Endothelial cell (in vitro differentiated cells): ENCODE data around the gene CCL1. TPM values are rescaled to one million over a fixed set of nuclear protein-coding genes. Genes with fewer than 3 reads are reported as not detected.

Experiments used
- DNase-seq: peaks from one replicate; pipeline ENCODE4 v3.0.0; 2021; ENCODE audit warnings: low spot score
- H3K27ac Mint-ChIP-seq: one replicate; pipeline ENCODE4 v1.8.0; 2021; ENCODE audit warnings: mixed read lengths, inconsistent platforms; ENCODE audit not compliant: unreplicated experiment
- H3K27me3 Mint-ChIP-seq: one replicate; pipeline ENCODE4 v1.8.0; 2021; ENCODE audit warnings: mild to moderate bottlenecking, moderate library complexity, mixed read lengths, inconsistent platforms; ENCODE audit not compliant: unreplicated experiment
- H3K36me3 Mint-ChIP-seq: one replicate; pipeline ENCODE4 v1.8.0; 2021; ENCODE audit warnings: mild to moderate bottlenecking, low read depth, mixed read lengths, inconsistent platforms; ENCODE audit not compliant: unreplicated experiment
- H3K4me1 Mint-ChIP-seq: one replicate; pipeline ENCODE4 v1.8.0; 2021; ENCODE audit warnings: mild to moderate bottlenecking, mixed read lengths, inconsistent platforms; ENCODE audit not compliant: unreplicated experiment
- H3K4me3 Mint-ChIP-seq: one replicate; pipeline ENCODE4 v1.8.0; 2021; ENCODE audit warnings: mild to moderate bottlenecking, mixed read lengths, inconsistent platforms; ENCODE audit not compliant: unreplicated experiment
- H3K9me3 Mint-ChIP-seq: one replicate; pipeline ENCODE4 v1.8.0; 2021; ENCODE audit warnings: mixed read lengths, inconsistent platforms; ENCODE audit not compliant: unreplicated experiment
- total RNA-seq: library from RNA; stranded (reverse); fragmentation: NEBNext Ultra II Directional; extraction: Animal tissue kit (Norgen Biotek cat#: 25700); gene quantifications from one replicate; pipeline ENCODE4 v1.2.1, GENCODE V29; 2021; ENCODE audit not compliant: unreplicated experiment
- TF ChIP-seq, protein P1 (sequence below): fragments of 200-600 bp; sonication (generic); IDR thresholded peaks from one replicate; pipeline ENCODE4 v1.5.0; 2021; ENCODE audit warnings: antibody characterized with exemption; ENCODE audit not compliant: unreplicated experiment

Gene CCL1
- total RNA-seq, 1 donor from 2014 or later = not detected

DNA sequence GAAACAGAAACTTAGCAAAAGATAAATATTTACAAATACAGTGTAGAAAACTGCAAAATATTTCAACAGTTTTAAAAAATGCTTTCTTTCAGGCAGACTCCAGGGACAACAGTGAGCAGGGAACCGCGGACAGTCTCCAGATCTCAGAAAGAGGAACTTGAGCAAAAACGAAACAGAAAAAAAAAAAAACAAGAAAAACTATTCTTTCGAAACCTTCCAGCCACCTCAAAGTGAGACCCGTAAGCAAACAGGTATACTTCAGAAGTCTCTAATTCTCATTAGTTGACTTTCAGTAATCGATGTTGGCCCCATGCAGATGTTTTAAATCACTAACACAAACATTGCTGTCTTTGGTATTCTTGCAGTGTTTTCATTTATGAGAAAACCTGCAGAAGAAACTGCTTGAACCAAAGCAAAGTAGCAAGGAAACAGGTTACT, 15.7 kb upstream of the CCL1 start:
- Mint-ChIP-seq H3K36me3 (no peaks in the 10 kb centered on the region), H3K9me3 (no peaks in the 10 kb centered on the region), H3K27me3 (no peaks in the 10 kb centered on the region), H3K4me1 (peaks cover 4% of the 10 kb centered on the region), H3K4me3 (no peak overlapping the region), H3K27ac (no peak overlapping the region)
- no peak for DNase-seq
- TF ChIP-seq, protein P1, sequence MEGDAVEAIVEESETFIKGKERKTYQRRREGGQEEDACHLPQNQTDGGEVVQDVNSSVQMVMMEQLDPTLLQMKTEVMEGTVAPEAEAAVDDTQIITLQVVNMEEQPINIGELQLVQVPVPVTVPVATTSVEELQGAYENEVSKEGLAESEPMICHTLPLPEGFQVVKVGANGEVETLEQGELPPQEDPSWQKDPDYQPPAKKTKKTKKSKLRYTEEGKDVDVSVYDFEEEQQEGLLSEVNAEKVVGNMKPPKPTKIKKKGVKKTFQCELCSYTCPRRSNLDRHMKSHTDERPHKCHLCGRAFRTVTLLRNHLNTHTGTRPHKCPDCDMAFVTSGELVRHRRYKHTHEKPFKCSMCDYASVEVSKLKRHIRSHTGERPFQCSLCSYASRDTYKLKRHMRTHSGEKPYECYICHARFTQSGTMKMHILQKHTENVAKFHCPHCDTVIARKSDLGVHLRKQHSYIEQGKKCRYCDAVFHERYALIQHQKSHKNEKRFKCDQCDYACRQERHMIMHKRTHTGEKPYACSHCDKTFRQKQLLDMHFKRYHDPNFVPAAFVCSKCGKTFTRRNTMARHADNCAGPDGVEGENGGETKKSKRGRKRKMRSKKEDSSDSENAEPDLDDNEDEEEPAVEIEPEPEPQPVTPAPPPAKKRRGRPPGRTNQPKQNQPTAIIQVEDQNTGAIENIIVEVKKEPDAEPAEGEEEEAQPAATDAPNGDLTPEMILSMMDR = no peak

DNA sequence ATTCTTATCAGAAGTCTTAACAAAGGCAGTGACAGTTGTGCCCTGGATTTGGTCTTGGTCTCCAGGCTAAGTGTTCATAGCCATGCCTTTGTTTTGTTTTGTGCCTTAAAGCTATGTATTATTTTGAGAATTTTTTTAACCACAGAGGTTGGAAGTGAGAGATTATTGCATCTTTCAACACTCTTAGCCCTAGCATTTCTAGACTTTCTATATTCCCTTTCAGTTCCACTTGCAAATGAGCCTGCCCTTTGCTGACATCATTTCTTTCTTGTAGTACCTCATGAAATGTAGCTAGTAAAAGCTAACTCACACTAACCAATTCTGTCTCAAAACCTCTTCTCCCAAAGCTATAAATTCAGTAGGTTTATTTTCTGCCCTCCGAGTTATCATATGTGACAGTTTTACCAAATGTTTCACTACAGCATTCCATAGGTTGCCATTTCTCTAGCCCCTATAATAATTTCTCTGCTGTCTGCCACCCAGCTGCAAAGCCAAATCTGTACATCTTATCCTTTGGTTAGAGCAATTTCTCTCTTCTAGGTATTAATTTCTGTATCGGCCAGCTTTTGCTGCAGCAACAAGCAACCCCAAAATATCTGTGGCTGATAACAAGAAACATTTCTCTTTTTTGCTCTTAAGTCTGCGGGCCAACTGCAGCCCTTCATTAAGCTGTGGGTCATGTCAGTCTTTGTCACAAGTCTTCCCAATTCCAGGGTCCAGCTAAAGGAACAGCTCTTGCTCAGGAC, 14.2 kb upstream of the CCL1 start:
- H3K4me3 Mint-ChIP-seq = no peak overlapping the region
- TF ChIP-seq, protein P1 = no peak
- DNase-seq = no peak
- no peak overlapping the region for H3K27ac Mint-ChIP-seq
- H3K27me3 Mint-ChIP-seq = no peaks in the 10 kb centered on the region
- H3K9me3 Mint-ChIP-seq = no peaks in the 10 kb centered on the region
- no peaks in the 10 kb centered on the region for H3K4me1 Mint-ChIP-seq
- no peaks in the 10 kb centered on the region for H3K36me3 Mint-ChIP-seq

DNA sequence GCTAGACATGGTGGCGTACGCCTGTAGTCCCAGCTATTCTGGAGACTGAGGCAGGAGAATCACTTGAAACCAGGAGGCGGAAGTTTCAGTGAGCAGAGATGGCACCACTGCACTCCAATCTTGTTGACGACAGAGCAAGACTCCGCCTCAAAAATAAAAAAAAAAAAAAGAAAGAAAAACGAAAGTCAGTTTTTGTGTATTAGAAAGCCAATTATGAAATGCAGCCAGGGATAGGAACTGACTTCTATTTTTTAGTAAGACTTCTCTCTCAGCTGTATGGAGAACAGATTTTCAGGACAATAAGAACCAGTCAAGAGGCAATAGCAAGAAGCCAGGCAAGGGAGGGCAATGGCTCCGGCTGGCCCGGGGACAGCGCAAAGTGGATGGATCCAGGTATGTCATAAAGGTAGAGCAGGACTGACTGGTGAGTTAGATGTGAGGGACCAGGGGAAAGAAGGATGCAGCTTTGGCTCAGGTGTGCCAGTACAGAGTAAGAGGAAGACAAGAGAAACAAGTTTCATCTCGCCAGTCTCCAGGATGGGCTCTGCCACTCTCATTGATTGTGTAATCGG, 12.5 kb upstream of the CCL1 start:
- H3K36me3 Mint-ChIP-seq = no peaks in the 10 kb centered on the region
- H3K4me3 Mint-ChIP-seq = no peak overlapping the region
- TF ChIP-seq, protein P1 = no peak
- no peaks in the 10 kb centered on the region for H3K27me3 Mint-ChIP-seq
- H3K27ac Mint-ChIP-seq = no peak overlapping the region
- no peak for DNase-seq
- no peaks in the 10 kb centered on the region for H3K9me3 Mint-ChIP-seq
- no peaks in the 10 kb centered on the region for H3K4me1 Mint-ChIP-seq

DNA sequence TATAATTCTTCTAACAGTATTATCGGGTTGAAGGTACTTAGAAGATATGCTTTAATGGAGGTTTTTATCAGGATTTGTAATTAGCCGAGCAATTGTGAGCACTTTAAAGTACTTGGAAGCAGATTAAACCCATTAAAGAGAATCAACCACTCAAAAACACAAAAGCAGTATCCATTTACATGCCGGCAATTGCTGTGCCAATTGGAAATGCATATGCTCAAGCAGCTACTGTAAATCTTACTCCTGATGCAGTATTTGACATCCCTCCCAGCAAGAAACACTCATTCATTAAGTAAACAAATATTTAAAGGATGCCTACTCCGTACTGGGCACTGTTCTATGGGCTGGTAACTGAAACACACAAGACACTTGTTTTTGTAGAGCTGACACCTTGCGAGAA, 11.4 kb upstream of the CCL1 start:
- Mint-ChIP-seq H3K4me1 (no peaks in the 10 kb centered on the region), H3K27me3 (no peaks in the 10 kb centered on the region), H3K36me3 (no peaks in the 10 kb centered on the region), H3K27ac (no peak overlapping the region), H3K4me3 (no peak overlapping the region), H3K9me3 (no peaks in the 10 kb centered on the region)
- no peak for DNase-seq
- TF ChIP-seq, protein P1 = no peak

DNA sequence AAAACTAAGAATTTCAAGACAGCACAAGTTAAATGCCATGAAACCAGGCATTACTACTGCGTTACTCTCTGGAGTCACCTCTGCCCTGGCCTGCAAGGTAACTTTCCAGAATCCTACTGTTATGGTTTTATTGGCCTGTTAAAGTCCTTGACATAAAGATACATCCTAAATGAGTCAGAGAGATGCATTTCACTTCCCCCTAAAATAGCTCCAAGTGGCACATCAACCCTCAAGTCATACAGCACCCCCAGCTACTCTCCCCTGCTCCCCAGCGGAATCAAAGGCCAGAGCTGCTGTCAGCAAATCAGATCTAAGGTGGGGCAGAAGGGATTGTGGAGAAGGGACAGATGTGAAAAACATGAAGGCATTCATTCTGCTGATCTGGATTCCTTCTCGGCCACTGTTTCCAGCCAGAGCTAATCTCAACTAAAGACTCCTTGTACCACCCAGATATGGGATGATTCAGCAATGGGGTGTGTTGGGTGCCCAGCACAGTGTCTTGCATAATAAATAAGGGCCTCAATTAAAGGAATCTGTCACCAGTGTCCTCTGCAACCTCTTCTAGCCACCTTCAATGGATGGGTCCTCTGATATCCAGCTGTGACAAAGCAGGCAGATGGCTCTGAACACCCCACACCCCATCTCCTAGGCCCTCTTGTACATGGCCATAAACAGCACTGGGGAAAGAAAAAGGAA, 8.5 kb upstream of the CCL1 start:
- peaks cover 3% of the 10 kb centered on the region for H3K4me1 Mint-ChIP-seq
- TF ChIP-seq, protein P1 = no peak
- DNase-seq = no peak
- H3K9me3 Mint-ChIP-seq = no peaks in the 10 kb centered on the region
- H3K27ac Mint-ChIP-seq = no peak overlapping the region
- no peaks in the 10 kb centered on the region for H3K27me3 Mint-ChIP-seq
- no peaks in the 10 kb centered on the region for H3K36me3 Mint-ChIP-seq
- no peak overlapping the region for H3K4me3 Mint-ChIP-seq
